ENCODE measurements around the gene RAB3B. TPM values are rescaled to one million over a fixed set of nuclear protein-coding genes. Genes with fewer than 3 reads are reported as not detected.

The RAB3B gene
- polyA plus RNA-seq, 3 donors = under 0.01 TPM; not detected in 2

DNA sequence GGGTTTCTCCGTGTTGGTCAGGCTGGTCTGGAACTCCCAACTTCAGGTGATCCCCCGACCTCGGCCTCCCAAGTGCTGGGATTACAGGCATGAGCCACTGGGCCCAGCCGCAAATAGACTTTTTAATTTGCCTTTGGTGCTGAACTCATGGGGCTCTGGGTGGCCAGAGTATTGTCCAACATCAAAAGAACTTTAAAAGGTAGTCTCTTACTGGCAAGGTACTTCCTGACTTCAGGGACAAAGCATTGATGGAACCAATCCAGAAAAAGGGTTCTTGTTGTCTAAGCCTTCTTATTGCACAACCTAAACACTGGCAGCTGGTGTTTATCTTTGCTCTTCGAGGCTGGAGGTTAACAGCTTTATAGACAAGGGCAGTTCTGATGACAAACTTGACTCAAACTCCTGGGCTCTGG, 46.9 kb upstream of the RAB3B start:
- peaks cover 8 to 12% of the 10 kb centered on the region in 2 donors for H3K4me1 ChIP-seq (ENCODE audit: control insufficient read depth in 1 of 2, insufficient read depth in 2 of 2, low read length in 2 of 2)
- no peaks in the 10 kb centered on the region for H3K27me3 ChIP-seq (ENCODE audit: control insufficient read depth in 2 of 2, insufficient read depth in 2 of 2, low read length in 2 of 2)
- H2AFZ ChIP-seq (ENCODE audit: insufficient read depth, low read depth, low read length, poor library complexity, severe bottlenecking) = no peak overlapping the region
- no peak overlapping the region for H3K4me3 ChIP-seq (replicated peaks in 1 of 3; ENCODE audit: low read depth in 2 of 3, low read length in 3 of 3)
- peak overlapping the region in 2 of 7 donors; percentile 12 to 41 for H3K27ac Mint-ChIP-seq
- H3K9me3 ChIP-seq (replicated peaks in 1 of 2; ENCODE audit: control insufficient read depth in 1 of 2, insufficient read depth in 1 of 2, low read length in 2 of 2) = no peaks in the 10 kb centered on the region
- no peak overlapping the region for H3K27ac ChIP-seq (ENCODE audit: low read depth in 1 of 2, low read length in 2 of 2)
- WGBS (ENCODE audit: insufficient coverage) = 82% methylated on average over 5 of the region's 5 CpGs
- H3K27me3 Mint-ChIP-seq (ENCODE audit: low read depth in 3 of 3) = peaks cover 0 to 2% (median 2%) of the 10 kb centered on the region in 3 donors
- H3K36me3 Mint-ChIP-seq = peaks cover 44 to 59% of the 10 kb centered on the region in 2 donors
- DNase-seq = no peak
- H3K4me2 ChIP-seq (replicated peaks; ENCODE audit: extremely low read depth, low read length, poor library complexity, severe bottlenecking) = no peak overlapping the region
- H3K9me3 Mint-ChIP-seq = no peaks in the 10 kb centered on the region
- peaks cover 7% of the 10 kb centered on the region for H4K20me1 ChIP-seq (ENCODE audit: insufficient read depth, low read length)
- H3K79me2 ChIP-seq (ENCODE audit: insufficient read depth, low read length) = peaks cover 11% of the 10 kb centered on the region
- no peak overlapping the region for H3K9ac ChIP-seq (ENCODE audit: insufficient read depth, low read length, poor library complexity, severe bottlenecking)
- intact Hi-C loops (cut with micrococcal nuclease) = no loop called here
- H3K4me1 Mint-ChIP-seq = peaks cover 8% of the 10 kb centered on the region
- TF ChIP-seq, protein P1, sequence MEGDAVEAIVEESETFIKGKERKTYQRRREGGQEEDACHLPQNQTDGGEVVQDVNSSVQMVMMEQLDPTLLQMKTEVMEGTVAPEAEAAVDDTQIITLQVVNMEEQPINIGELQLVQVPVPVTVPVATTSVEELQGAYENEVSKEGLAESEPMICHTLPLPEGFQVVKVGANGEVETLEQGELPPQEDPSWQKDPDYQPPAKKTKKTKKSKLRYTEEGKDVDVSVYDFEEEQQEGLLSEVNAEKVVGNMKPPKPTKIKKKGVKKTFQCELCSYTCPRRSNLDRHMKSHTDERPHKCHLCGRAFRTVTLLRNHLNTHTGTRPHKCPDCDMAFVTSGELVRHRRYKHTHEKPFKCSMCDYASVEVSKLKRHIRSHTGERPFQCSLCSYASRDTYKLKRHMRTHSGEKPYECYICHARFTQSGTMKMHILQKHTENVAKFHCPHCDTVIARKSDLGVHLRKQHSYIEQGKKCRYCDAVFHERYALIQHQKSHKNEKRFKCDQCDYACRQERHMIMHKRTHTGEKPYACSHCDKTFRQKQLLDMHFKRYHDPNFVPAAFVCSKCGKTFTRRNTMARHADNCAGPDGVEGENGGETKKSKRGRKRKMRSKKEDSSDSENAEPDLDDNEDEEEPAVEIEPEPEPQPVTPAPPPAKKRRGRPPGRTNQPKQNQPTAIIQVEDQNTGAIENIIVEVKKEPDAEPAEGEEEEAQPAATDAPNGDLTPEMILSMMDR (IDR thresholded peaks at IDR 0.05) = no peak
- no peak overlapping the region for H3K4me3 Mint-ChIP-seq
- peaks cover 23 to 62% of the 10 kb centered on the region in 2 donors for H3K36me3 ChIP-seq (replicated peaks in 1 of 2; ENCODE audit: control insufficient read depth in 1 of 2, insufficient read depth in 2 of 2, low read length in 2 of 2)

DNA sequence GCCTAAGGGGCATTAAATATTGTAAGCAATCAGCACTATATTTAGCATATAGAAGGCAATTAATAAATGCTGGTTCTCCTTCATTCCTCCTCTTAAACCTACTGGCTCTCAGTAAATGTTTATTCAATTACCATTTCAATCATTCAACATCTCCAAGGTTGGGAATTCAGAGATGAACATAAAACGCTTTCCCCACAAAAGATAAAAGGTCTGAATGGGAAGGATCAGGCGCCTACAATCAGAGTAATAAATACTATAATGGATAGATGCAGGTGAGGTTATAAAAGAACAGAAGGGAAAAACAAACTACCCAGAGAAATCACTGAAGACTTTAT, 43.5 kb upstream of the RAB3B start:
- DNase-seq = no peak
- peak overlapping the region; percentile 87 to 91 for H3K27ac ChIP-seq (ENCODE audit: low read depth in 1 of 2, low read length in 2 of 2)
- H4K20me1 ChIP-seq (ENCODE audit: insufficient read depth, low read length) = peaks cover 35% of the 10 kb centered on the region
- Mint-ChIP-seq H3K9me3 (no peaks in the 10 kb centered on the region), H3K4me1 (peaks cover 27% of the 10 kb centered on the region), H3K27ac (peak overlapping the region; percentile 91 to 96 (median 93)), H3K36me3 (peaks cover 29 to 45% of the 10 kb centered on the region in 2 donors), H3K27me3 (ENCODE audit: low read depth in 3 of 3) (peaks cover 0 to 2% (median 0%) of the 10 kb centered on the region in 3 donors), H3K4me3 (peak overlapping the region; percentile 93 to 95)
- intact Hi-C loops (cut with micrococcal nuclease) = no loop called here
- peaks cover 33% of the 10 kb centered on the region for H3K79me2 ChIP-seq (ENCODE audit: insufficient read depth, low read length)
- no peaks in the 10 kb centered on the region for H3K9me3 ChIP-seq (replicated peaks in 1 of 2; ENCODE audit: control insufficient read depth in 1 of 2, insufficient read depth in 1 of 2, low read length in 2 of 2)
- H2AFZ ChIP-seq (ENCODE audit: insufficient read depth, low read depth, low read length, poor library complexity, severe bottlenecking) = peak overlapping the region; percentile 91
- H3K27me3 ChIP-seq (ENCODE audit: control insufficient read depth in 2 of 2, insufficient read depth in 2 of 2, low read length in 2 of 2) = no peaks in the 10 kb centered on the region
- TF ChIP-seq, protein P1 (IDR thresholded peaks at IDR 0.05) = no peak
- peak overlapping the region; percentile 95 for H3K4me2 ChIP-seq (replicated peaks; ENCODE audit: extremely low read depth, low read length, poor library complexity, severe bottlenecking)
- WGBS (ENCODE audit: insufficient coverage) = no CpG with 5 or more reads among the region's 2 CpGs
- H3K4me3 ChIP-seq (replicated peaks in 1 of 3; ENCODE audit: low read depth in 2 of 3, low read length in 3 of 3) = peak overlapping the region in 2 of 3 experiments; percentile 84 to 93
- H3K9ac ChIP-seq (ENCODE audit: insufficient read depth, low read length, poor library complexity, severe bottlenecking) = peak overlapping the region; percentile 83
- peaks cover 13 to 44% of the 10 kb centered on the region in 2 donors for H3K36me3 ChIP-seq (replicated peaks in 1 of 2; ENCODE audit: control insufficient read depth in 1 of 2, insufficient read depth in 2 of 2, low read length in 2 of 2)
- H3K4me1 ChIP-seq (ENCODE audit: control insufficient read depth in 1 of 2, insufficient read depth in 2 of 2, low read length in 2 of 2) = peaks cover 21 to 24% of the 10 kb centered on the region in 2 donors

Measured in CD14-positive monocyte (primary cell).